CD8-positive, alpha-beta memory T cell (primary cell): Measurements from ENCODE around the gene DDX51. TPM values are rescaled to one million over a fixed set of nuclear protein-coding genes. Genes with fewer than 3 reads are reported as not detected.
A peak's percentile ranks its signal among the peaks of the same experiment; 100 is the strongest.

Experiments
- CTCF ChIA-PET: fragments of 350-600 bp; sonication (Branson Sonifier 250); formaldehyde crosslinking; loops from one replicate; lab custom pipeline; 2021; ENCODE audit warnings: antibody characterized with exemption; lab: Charles Lee
- POLR2A ChIA-PET: fragments of 350-600 bp; sonication (Branson Sonifier 250); formaldehyde crosslinking; loops from one replicate; lab custom pipeline; 2021; ENCODE audit warnings: antibody characterized with exemption; lab: Charles Lee
- DNase-seq, 5 donors: peaks; one replicate each; pipeline versions ENCODE4 v3.0.0 to v3.0.0-alpha.2; 2020 to 2022; ENCODE audit warnings: mixed read lengths in 1 of 5
- H3K27ac ChIP-seq: one replicate; pipeline ENCODE4 v1.7.0; 2013; ENCODE audit warnings: low read depth, mild to moderate bottlenecking, low read length, moderate library complexity
- H3K27me3 ChIP-seq: 2 replicates; pipeline ENCODE4 v1.7.0; 2013; ENCODE audit warnings: low read length, mild to moderate bottlenecking; ENCODE audit not compliant: insufficient read depth, poor library complexity, severe bottlenecking
- H3K36me3 ChIP-seq: 2 replicates; pipeline ENCODE4 v1.7.0; 2013; ENCODE audit warnings: mild to moderate bottlenecking, low read length, moderate library complexity; ENCODE audit not compliant: insufficient read depth
- H3K4me1 ChIP-seq: 2 replicates; pipeline ENCODE4 v1.7.0; 2013; ENCODE audit warnings: mild to moderate bottlenecking, low read length, moderate library complexity; ENCODE audit not compliant: insufficient read depth
- H3K4me3 ChIP-seq: 2 replicates; pipeline ENCODE4 v1.7.0; 2013; ENCODE audit warnings: mild to moderate bottlenecking, low read length
- H3K9me3 ChIP-seq: 2 replicates; pipeline ENCODE4 v1.7.0; 2013; ENCODE audit warnings: mild to moderate bottlenecking, low read length
- H3K27ac Mint-ChIP-seq, 8 donors: one replicate each; pipeline ENCODE4 v1.8.0; 2020 to 2021; ENCODE audit warnings: mixed read lengths in 8 of 8, mild to moderate bottlenecking in 6 of 8, inconsistent platforms in 3 of 8, moderate library complexity in 3 of 8
- H3K27me3 Mint-ChIP-seq, 2 donors: one replicate each; pipeline ENCODE4 v1.8.0; 2020 to 2021; ENCODE audit warnings: mixed read lengths in 2 of 2, mild to moderate bottlenecking in 1 of 2, moderate library complexity in 1 of 2
- H3K36me3 Mint-ChIP-seq, 3 donors: one replicate each; pipeline ENCODE4 v1.8.0; 2020 to 2021; ENCODE audit warnings: mixed read lengths in 3 of 3, inconsistent platforms in 1 of 3, mild to moderate bottlenecking in 1 of 3
- H3K4me1 Mint-ChIP-seq, 3 donors: one replicate each; pipeline ENCODE4 v1.8.0; 2020 to 2021; ENCODE audit warnings: mixed read lengths in 3 of 3, inconsistent platforms in 1 of 3, mild to moderate bottlenecking in 1 of 3
- H3K4me3 Mint-ChIP-seq, 7 donors: one replicate each; pipeline ENCODE4 v1.8.0; 2020 to 2021; ENCODE audit warnings: mixed read lengths in 7 of 7, mild to moderate bottlenecking in 6 of 7, moderate library complexity in 4 of 7, inconsistent platforms in 2 of 7
- H3K9me3 Mint-ChIP-seq, 5 donors: one replicate each; pipeline ENCODE4 v1.8.0; 2020 to 2022; ENCODE audit warnings: mixed read lengths in 5 of 5, mild to moderate bottlenecking in 3 of 5, moderate library complexity in 2 of 5, inconsistent platforms in 1 of 5
- polyA plus RNA-seq: library from polyadenylated mRNA; unstranded; fragments of 300-500 nt; fragmentation: Illumina TruSeq; gene quantifications from one replicate; pipeline ENCODE4 v1.2.3, GENCODE V29; 2021
- total RNA-seq, 2 experiments: library from RNA; stranded (reverse); gene quantifications; one replicate each; pipeline ENCODE4 v1.2.3, GENCODE V29; 2021

The DDX51 gene
- total and polyA plus RNA-seq, 3 experiments from 2014 or later = 14.1 to 36.4 (median 35.2) TPM

DNA sequence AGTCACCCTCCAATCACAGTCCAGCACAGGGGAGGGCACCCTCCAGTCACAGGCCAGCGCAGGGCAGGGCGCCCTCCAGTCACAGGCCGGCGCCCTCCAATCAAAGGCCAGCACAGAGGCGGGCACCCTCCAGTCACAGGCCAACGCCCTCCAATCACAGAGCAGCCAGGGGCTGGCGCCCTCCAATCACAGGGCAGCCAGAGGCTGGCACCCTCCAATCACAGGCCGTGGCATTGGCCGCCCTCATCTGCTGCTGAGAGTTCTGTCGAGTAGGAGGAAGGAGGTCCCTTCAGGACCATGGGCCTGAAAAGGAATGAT, 26.6 kb downstream of the DDX51 start:
- Histone ChIP-seq H3K27ac (no peak overlapping the region), H3K4me3 (no peak overlapping the region), H3K9me3 (no peaks in the 10 kb centered on the region), H3K27me3 (no peaks in the 10 kb centered on the region), H3K36me3 (no peaks in the 10 kb centered on the region), H3K4me1 (no peaks in the 10 kb centered on the region)
- ChIA-PET POLR2A (no interaction called here), CTCF (no interaction called here)
- Mint-ChIP-seq H3K4me3 (no peak overlapping the region), H3K4me1 (no peaks in the 10 kb centered on the region), H3K9me3 (no peaks in the 10 kb centered on the region), H3K36me3 (peaks cover 0 to 61% (median 17%) of the 10 kb centered on the region in 3 donors), H3K27ac (no peak overlapping the region), H3K27me3 (no peaks in the 10 kb centered on the region)
- no peak for DNase-seq

GRCh38 chr12:132116709-132117557, 27.2 kb downstream of the DDX51 start:
- H3K36me3 Mint-ChIP-seq = peaks cover 0 to 57% (median 15%) of the 10 kb centered on the region in 3 donors
- ChIA-PET POLR2A (no interaction called here), CTCF (no interaction called here)
- H3K9me3 Mint-ChIP-seq = no peaks in the 10 kb centered on the region
- no peaks in the 10 kb centered on the region for H3K4me1 ChIP-seq
- peak overlapping the region in 1 of 8 donors; percentile 29 for H3K27ac Mint-ChIP-seq
- no peak for DNase-seq
- H3K9me3 ChIP-seq = no peaks in the 10 kb centered on the region
- H3K4me1 Mint-ChIP-seq = no peaks in the 10 kb centered on the region
- H3K4me3 Mint-ChIP-seq = no peak overlapping the region
- H3K4me3 ChIP-seq = no peak overlapping the region
- no peaks in the 10 kb centered on the region for H3K36me3 ChIP-seq
- no peaks in the 10 kb centered on the region for H3K27me3 ChIP-seq
- H3K27ac ChIP-seq = no peak overlapping the region
- H3K27me3 Mint-ChIP-seq = no peaks in the 10 kb centered on the region

DNA sequence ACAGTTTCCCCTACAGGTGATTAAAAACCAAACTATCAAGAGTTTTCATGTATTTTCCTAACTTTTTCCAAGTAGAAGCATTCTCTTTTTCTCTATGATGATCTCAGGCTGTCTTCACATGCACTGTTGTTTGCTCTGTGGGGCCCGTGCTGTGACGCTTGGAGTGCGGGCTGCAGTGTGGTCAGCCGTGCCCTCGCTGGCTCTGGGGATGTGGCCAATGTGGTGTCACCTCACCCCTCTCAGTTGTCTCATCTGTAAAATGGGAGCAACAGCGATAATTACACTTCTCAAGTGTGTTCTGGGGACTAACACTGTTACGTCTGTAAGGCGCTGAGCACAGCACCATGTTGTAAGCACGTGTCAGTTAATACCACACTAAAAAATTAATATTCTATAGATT, 28.6 kb downstream of the DDX51 start:
- Mint-ChIP-seq H3K36me3 (peaks cover 0 to 62% (median 19%) of the 10 kb centered on the region in 3 donors), H3K9me3 (no peaks in the 10 kb centered on the region), H3K4me3 (no peak overlapping the region), H3K27me3 (no peaks in the 10 kb centered on the region), H3K4me1 (no peaks in the 10 kb centered on the region), H3K27ac (no peak overlapping the region)
- Histone ChIP-seq H3K36me3 (no peaks in the 10 kb centered on the region), H3K4me1 (no peaks in the 10 kb centered on the region), H3K4me3 (no peak overlapping the region), H3K9me3 (no peaks in the 10 kb centered on the region), H3K27me3 (no peaks in the 10 kb centered on the region), H3K27ac (no peak overlapping the region)
- ChIA-PET CTCF (no interaction called here), POLR2A (no interaction called here)
- no peak for DNase-seq

GRCh38 chr12:132114667-132115066, 29.5 kb downstream of the DDX51 start:
- no peaks in the 10 kb centered on the region for H3K36me3 ChIP-seq
- POLR2A ChIA-PET = no interaction called here
- no peaks in the 10 kb centered on the region for H3K9me3 Mint-ChIP-seq

GRCh38 chr12:132111654-132112304, 32.3 kb downstream of the DDX51 start:
- no peaks in the 10 kb centered on the region for H3K9me3 Mint-ChIP-seq
- Histone ChIP-seq H3K27ac (no peak overlapping the region), H3K4me3 (no peak overlapping the region), H3K36me3 (no peaks in the 10 kb centered on the region), H3K4me1 (no peaks in the 10 kb centered on the region), H3K27me3 (no peaks in the 10 kb centered on the region), H3K9me3 (no peaks in the 10 kb centered on the region)
- CTCF ChIA-PET = no interaction called here
- no peaks in the 10 kb centered on the region for H3K4me1 Mint-ChIP-seq
- DNase-seq = no peak
- POLR2A ChIA-PET = no interaction called here
- H3K27me3 Mint-ChIP-seq = no peaks in the 10 kb centered on the region
- peaks cover 5 to 76% (median 19%) of the 10 kb centered on the region in 3 donors for H3K36me3 Mint-ChIP-seq
- peak overlapping the region in 1 of 8 donors; percentile 66 for H3K27ac Mint-ChIP-seq
- no peak overlapping the region for H3K4me3 Mint-ChIP-seq

More at GRCh38 chr12:132114667-132115066, 29.5 kb downstream of the DDX51 start:
- Mint-ChIP-seq H3K4me1 (no peaks in the 10 kb centered on the region), H3K36me3 (peaks cover 4 to 64% (median 19%) of the 10 kb centered on the region in 3 donors), H3K27me3 (no peaks in the 10 kb centered on the region), H3K4me3 (no peak overlapping the region), H3K27ac (no peak overlapping the region)
- DNase-seq = no peak
- CTCF ChIA-PET = no interaction called here
- Histone ChIP-seq H3K4me3 (no peak overlapping the region), H3K9me3 (no peaks in the 10 kb centered on the region), H3K4me1 (no peaks in the 10 kb centered on the region), H3K27ac (no peak overlapping the region), H3K27me3 (no peaks in the 10 kb centered on the region)

DNA sequence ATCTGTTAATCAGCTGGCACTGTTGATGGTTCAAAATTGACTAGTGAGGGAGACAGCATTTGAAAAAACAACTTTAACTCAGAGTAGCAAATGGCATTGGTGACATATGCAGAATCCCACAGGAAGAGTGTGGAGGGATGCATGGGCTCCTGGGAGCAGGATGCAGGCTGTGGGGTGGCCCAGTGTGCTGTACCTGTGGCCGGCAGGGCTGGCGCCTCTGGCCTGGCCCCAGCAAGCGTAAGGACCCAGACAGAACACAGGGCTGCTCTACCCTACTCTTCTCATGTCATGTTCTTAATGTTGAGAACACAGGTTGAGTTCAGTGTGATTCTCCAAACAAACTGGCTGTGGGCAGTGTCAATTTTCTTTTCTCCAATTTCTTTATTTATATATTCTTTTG, 33.4 kb downstream of the DDX51 start:
- ChIA-PET CTCF (no interaction called here), POLR2A (no interaction called here)
- Mint-ChIP-seq H3K4me3 (no peak overlapping the region), H3K27me3 (no peaks in the 10 kb centered on the region), H3K36me3 (peaks cover 5 to 73% (median 19%) of the 10 kb centered on the region in 3 donors), H3K27ac (no peak overlapping the region), H3K9me3 (no peaks in the 10 kb centered on the region), H3K4me1 (no peaks in the 10 kb centered on the region)
- H3K27ac ChIP-seq = no peak overlapping the region
- H3K4me1 ChIP-seq = no peaks in the 10 kb centered on the region
- DNase-seq = no peak
- H3K27me3 ChIP-seq = no peaks in the 10 kb centered on the region
- H3K36me3 ChIP-seq = no peaks in the 10 kb centered on the region
- H3K9me3 ChIP-seq = no peaks in the 10 kb centered on the region
- no peak overlapping the region for H3K4me3 ChIP-seq

- H3K4me3 Mint-ChIP-seq = no peak overlapping the region
- H3K4me3 ChIP-seq = no peak overlapping the region
- H3K27ac ChIP-seq = no peak overlapping the region
- no peaks in the 10 kb centered on the region for H3K9me3 ChIP-seq
- no peaks in the 10 kb centered on the region for H3K9me3 Mint-ChIP-seq
- H3K27me3 ChIP-seq = no peaks in the 10 kb centered on the region
- H3K27ac Mint-ChIP-seq = peak overlapping the region in 1 of 8 donors; percentile 61
- H3K27me3 Mint-ChIP-seq = no peaks in the 10 kb centered on the region
- no peaks in the 10 kb centered on the region for H3K36me3 ChIP-seq
- H3K4me1 ChIP-seq = no peaks in the 10 kb centered on the region
- CTCF ChIA-PET = no interaction called here
- H3K4me1 Mint-ChIP-seq = peaks cover 0 to 1% (median 0%) of the 10 kb centered on the region in 3 donors
- POLR2A ChIA-PET = no interaction called here
- DNase-seq = no peak
- H3K36me3 Mint-ChIP-seq = peaks cover 5 to 72% (median 16%) of the 10 kb centered on the region in 3 donors
Measured at GRCh38 chr12:132109741-132110140, 34.4 kb downstream of the DDX51 start.

DNA sequence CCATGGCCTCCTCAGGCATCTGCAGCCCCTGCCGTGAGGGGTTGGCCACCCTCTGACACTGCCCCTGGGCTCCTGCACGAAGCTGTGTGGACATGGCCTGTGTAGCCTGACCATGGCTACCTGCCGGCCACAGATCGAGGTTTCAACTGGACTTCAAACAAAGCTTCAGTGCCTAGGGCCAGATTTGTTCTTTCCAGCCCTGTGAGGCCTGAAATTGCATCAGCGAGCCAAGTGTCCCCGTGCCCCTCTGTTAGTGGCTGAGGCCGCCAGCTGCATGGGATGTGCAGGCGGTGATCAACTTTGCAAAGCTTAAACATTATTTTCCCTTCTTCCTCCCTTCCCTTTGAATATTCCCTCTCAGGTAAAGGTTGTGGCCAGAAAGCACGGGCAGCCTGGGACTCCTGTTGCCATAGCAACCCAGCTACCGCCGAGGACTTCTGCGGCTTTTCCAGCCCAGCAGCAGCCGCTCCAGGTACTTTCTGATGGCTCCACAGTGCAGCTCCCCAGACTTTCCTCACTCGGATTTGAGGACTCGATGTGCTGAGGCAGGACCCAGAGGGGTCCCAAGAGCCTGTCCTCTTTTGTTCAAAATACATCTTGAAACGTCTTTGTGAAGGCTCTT, 35.8 kb downstream of the DDX51 start:
- no peak overlapping the region for H3K4me3 ChIP-seq
- H3K27me3 Mint-ChIP-seq = no peaks in the 10 kb centered on the region
- peaks cover 0 to 1% (median 0%) of the 10 kb centered on the region in 3 donors for H3K4me1 Mint-ChIP-seq
- peak overlapping the region in 1 of 8 donors; percentile 63 for H3K27ac Mint-ChIP-seq
- ChIA-PET CTCF (interaction anchor here (0.7 kb wide), 1 partner anchor 23 kb away, joined by 3 read pairs; no protein-coding TSS in a partner anchor), POLR2A (no interaction called here)
- H3K27me3 ChIP-seq = no peaks in the 10 kb centered on the region
- no peaks in the 10 kb centered on the region for H3K36me3 ChIP-seq
- no peak overlapping the region for H3K27ac ChIP-seq
- H3K4me1 ChIP-seq = no peaks in the 10 kb centered on the region
- H3K9me3 ChIP-seq = no peaks in the 10 kb centered on the region
- no peaks in the 10 kb centered on the region for H3K9me3 Mint-ChIP-seq
- no peak overlapping the region for H3K4me3 Mint-ChIP-seq
- no peak for DNase-seq
- H3K36me3 Mint-ChIP-seq = peaks cover 5 to 60% (median 11%) of the 10 kb centered on the region in 3 donors
